ENCODE results near the gene ARHGEF40.

DNA sequence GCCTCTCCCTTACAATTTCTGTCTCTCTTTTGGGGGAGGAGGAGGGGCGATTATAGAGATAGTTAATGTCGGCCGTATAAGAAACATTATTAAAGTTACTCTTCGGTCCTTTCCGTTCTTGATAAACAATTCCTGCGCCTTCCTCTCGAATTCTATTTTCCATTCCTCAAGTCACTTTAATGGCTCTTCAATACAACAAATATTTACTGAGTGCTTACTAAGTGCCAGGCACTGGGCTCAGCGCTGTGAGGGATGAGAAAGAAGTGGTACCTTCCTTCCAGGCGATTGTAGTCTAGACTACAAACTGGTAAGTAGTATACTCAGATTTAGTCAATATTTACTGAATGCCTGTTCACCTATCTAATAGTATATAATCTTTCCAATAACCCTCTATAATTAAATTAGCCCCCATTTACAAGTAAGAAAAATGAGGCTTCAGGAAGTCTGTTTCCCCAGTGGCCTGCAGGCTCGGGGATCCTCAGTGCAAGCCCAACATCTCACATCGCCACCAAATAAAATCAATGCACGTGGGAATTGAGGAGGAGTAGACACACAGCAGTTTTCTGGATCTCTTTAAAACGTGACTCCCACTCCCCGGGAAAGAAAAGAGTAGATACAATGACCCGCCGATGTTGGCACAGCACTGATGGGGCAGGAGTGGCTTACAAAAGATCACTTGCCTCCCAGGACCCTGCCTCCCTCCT, 28.9 kb downstream of the ARHGEF40 start:
- TF ChIP-seq TAF1 (IDR thresholded peaks at IDR 0.05; ENCODE audit: borderline replicate concordance, low read depth, low read length) (no peak), POLR2AphosphoS5 (IDR thresholded peaks at IDR 0.05; ENCODE audit: low read depth, low read length) (no peak), POLR2A (IDR thresholded peaks at IDR 0.05; ENCODE audit: low read depth, low read length) (no peak)

Measured in GM12892 (cell line).